HL-60 (cell line): ENCODE data around the gene ZNF473.
A peak's percentile ranks its signal among the peaks of the same experiment; 100 is the strongest.

Experiments
- DNase-seq, 2 experiments: peaks; one replicate each; pipeline ENCODE4 v3.0.0-alpha.2; 2010 to 2020; ENCODE audit warnings: low read depth in 1 of 2, low spot score in 1 of 2
- H3K27ac ChIP-seq: fragments of 250-450 bp; sonication (Bioruptor Pico); replicated peaks from 2 replicates; pipeline ENCODE4 v1.5.1; 2020; ENCODE audit warnings: mild to moderate bottlenecking, moderate library complexity
- H3K27me3 ChIP-seq: fragments of 250-450 bp; sonication (Bioruptor Pico); 2 replicates; pipeline ENCODE4 v1.5.1; 2021; ENCODE audit warnings: mild to moderate bottlenecking, moderate library complexity; ENCODE audit not compliant: insufficient read depth, poor library complexity, severe bottlenecking
- H3K4me3 ChIP-seq: replicated peaks from 2 replicates; pipeline ENCODE4 v1.5.1; 2011; ENCODE audit warnings: mild to moderate bottlenecking, control low read depth, low read length; ENCODE audit not compliant: insufficient read depth
- GABPA ChIP-seq: IDR thresholded peaks from 2 replicates; pipeline ENCODE4 v1.6.1; 2012; ENCODE audit warnings: low read depth
- POLR2AphosphoS5 ChIP-seq: IDR thresholded peaks from 2 replicates; pipeline ENCODE4 v1.6.1; 2012; ENCODE audit warnings: low read depth
- SPI1 ChIP-seq: IDR thresholded peaks from 2 replicates; pipeline ENCODE4 v1.6.1; 2012; ENCODE audit warnings: low read depth, mild to moderate bottlenecking, borderline replicate concordance
- long read RNA-seq: library from polyadenylated mRNA; unstranded; transcript quantifications from one replicate; pipeline ENCODE4 v2.0.0, GENCODE V29; 2020
- TF ChIP-seq, protein P1 (sequence below): IDR thresholded peaks from 2 replicates; pipeline ENCODE4 v1.6.1; 2012; ENCODE audit warnings: low read depth; ENCODE audit not compliant: insufficient replicate concordance
- TF ChIP-seq, protein P2 (sequence below): IDR thresholded peaks from one replicate; pipeline ENCODE4 v1.5.1; 2011; ENCODE audit warnings: low read length, control low read depth, inconsistent platforms; ENCODE audit not compliant: insufficient read depth

The ZNF473 gene
- long read RNA-seq, full-length matches to known transcripts = 112 of 130 reads
- long read RNA-seq, partial matches to known transcripts = 2 of 130 reads
- long read RNA-seq, other reads (novel, unspliced or antisense) = 16 of 130 reads

DNA sequence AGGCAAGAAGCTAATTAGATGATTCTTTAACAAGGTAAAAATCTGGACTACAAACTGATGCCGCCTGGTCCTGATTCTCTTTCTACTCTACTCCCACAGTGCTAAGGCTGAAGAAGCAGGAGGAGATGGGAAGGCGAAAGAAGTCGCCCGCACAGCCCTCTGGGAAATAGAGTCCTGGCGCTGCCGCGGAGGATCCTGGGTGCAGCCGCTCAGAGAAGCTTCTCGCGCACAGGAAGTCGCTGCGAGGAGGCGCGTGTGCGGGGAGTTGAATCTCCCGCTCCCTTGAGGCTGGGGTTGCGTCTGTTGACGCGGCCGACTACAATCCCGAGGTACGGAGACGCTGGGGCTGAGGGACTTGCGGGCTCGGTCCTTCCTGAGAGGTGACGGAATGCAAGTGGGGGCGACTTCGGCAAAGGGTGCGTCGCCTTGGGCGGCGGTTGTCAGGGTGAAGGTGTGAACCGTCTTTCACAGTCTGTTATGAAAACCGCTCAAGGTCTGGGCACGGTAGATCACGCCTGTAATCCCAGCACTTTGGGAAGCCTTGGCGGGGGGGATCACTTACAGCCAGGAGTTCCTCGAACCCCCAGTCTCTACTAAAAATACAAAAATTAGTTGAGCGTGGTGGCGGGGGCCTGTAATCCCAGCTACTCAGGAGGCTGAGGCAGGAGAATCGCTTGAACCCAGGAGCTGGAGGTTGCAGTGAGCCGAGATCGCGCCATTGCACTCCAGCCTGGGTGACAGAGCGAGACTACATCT, at the start of gene ZNF473:
Gene ZNF473, plus strand, starts transcription at position 212 of the 756 bp plus-strand sequence. CDS start 5,078 bp downstream, outside the sequence.
- Histone ChIP-seq H3K27ac (peak within 1 kb of the TSS; percentile 89), H3K4me3 (peak within 1 kb of the TSS; percentile 73), H3K27me3 (no peaks in the 10 kb centered on the region)
- DNase-seq = peak; percentile 91 to 96
- peak; percentile 43; the same call in 1 of the 2 replicates for TF ChIP-seq SPI1
- TF ChIP-seq, protein P1, sequence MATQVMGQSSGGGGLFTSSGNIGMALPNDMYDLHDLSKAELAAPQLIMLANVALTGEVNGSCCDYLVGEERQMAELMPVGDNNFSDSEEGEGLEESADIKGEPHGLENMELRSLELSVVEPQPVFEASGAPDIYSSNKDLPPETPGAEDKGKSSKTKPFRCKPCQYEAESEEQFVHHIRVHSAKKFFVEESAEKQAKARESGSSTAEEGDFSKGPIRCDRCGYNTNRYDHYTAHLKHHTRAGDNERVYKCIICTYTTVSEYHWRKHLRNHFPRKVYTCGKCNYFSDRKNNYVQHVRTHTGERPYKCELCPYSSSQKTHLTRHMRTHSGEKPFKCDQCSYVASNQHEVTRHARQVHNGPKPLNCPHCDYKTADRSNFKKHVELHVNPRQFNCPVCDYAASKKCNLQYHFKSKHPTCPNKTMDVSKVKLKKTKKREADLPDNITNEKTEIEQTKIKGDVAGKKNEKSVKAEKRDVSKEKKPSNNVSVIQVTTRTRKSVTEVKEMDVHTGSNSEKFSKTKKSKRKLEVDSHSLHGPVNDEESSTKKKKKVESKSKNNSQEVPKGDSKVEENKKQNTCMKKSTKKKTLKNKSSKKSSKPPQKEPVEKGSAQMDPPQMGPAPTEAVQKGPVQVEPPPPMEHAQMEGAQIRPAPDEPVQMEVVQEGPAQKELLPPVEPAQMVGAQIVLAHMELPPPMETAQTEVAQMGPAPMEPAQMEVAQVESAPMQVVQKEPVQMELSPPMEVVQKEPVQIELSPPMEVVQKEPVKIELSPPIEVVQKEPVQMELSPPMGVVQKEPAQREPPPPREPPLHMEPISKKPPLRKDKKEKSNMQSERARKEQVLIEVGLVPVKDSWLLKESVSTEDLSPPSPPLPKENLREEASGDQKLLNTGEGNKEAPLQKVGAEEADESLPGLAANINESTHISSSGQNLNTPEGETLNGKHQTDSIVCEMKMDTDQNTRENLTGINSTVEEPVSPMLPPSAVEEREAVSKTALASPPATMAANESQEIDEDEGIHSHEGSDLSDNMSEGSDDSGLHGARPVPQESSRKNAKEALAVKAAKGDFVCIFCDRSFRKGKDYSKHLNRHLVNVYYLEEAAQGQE = no peak
- TF ChIP-seq, protein P2, sequence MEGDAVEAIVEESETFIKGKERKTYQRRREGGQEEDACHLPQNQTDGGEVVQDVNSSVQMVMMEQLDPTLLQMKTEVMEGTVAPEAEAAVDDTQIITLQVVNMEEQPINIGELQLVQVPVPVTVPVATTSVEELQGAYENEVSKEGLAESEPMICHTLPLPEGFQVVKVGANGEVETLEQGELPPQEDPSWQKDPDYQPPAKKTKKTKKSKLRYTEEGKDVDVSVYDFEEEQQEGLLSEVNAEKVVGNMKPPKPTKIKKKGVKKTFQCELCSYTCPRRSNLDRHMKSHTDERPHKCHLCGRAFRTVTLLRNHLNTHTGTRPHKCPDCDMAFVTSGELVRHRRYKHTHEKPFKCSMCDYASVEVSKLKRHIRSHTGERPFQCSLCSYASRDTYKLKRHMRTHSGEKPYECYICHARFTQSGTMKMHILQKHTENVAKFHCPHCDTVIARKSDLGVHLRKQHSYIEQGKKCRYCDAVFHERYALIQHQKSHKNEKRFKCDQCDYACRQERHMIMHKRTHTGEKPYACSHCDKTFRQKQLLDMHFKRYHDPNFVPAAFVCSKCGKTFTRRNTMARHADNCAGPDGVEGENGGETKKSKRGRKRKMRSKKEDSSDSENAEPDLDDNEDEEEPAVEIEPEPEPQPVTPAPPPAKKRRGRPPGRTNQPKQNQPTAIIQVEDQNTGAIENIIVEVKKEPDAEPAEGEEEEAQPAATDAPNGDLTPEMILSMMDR = no peak
- TF ChIP-seq GABPA = peak; percentile 65
- peak; percentile 82 for TF ChIP-seq POLR2AphosphoS5

DNA sequence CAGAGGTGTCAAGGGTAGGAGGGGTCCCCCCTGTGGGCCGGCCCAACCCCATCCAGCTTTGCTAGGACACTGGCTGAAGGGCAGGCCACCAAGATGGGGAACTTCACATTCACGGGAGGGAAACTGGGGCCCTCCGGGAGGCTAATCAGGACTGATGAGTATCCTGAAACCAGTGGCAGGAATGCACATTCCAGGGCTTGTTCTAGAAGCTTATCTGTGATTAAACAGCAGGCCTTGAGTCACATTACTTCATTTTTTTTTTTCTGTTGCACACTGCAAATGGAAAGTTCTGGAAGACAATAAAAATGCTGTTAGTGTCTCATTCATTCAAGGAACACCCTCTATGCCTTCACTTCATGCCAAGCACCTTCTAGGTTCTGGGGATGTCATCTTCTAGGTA, 49.3 kb upstream of the ZNF473 start:
- Histone ChIP-seq H3K4me3 (no peak overlapping the region), H3K27me3 (no peaks in the 10 kb centered on the region), H3K27ac (no peak overlapping the region)
- no peak for TF ChIP-seq SPI1
- no peak for TF ChIP-seq GABPA
- TF ChIP-seq, protein P1 = no peak
- no peak for TF ChIP-seq POLR2AphosphoS5
- TF ChIP-seq, protein P2 = no peak
- no peak for DNase-seq

DNA sequence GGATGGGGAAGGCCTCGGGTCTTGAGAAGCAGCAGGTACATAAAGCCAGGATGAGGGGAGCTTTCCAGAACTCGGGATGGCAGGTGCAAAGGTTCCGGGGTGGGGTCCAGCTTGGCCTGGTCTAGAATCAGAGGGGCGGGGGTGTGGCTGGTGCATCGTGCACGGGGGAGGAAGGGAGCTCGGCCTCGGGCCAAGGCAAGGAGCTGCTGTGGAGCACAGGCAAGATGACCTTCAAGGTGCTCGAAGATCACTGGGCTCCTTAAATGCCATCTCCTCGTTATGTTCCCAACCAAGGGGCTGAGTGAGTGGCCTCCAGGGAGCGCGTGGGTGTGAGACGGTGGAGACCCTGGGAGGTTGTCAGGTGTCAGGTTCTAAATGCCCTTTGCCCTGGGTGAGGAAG, 48.7 kb upstream of the ZNF473 start:
- DNase-seq = no peak
- TF ChIP-seq SPI1 (no peak), GABPA (no peak), POLR2AphosphoS5 (no peak)
- TF ChIP-seq, protein P2 = no peak
- TF ChIP-seq, protein P1 = no peak
- Histone ChIP-seq H3K27me3 (no peaks in the 10 kb centered on the region), H3K27ac (no peak overlapping the region), H3K4me3 (no peak overlapping the region)
